GM12873 (cell line): ENCODE results near the gene NKG7.
A peak's percentile ranks its signal among the peaks of the same experiment; 100 is the strongest.

Experiments
- TF ChIP-seq, protein P1 (sequence below): IDR thresholded peaks from 2 replicates; pipeline ENCODE4 v1.5.1; 2012; ENCODE audit warnings: low read depth, mild to moderate bottlenecking, moderate library complexity, low read length, control low read depth; ENCODE audit not compliant: insufficient read depth; ENCODE audit errors: missing control alignments

NKG7 gene

DNA sequence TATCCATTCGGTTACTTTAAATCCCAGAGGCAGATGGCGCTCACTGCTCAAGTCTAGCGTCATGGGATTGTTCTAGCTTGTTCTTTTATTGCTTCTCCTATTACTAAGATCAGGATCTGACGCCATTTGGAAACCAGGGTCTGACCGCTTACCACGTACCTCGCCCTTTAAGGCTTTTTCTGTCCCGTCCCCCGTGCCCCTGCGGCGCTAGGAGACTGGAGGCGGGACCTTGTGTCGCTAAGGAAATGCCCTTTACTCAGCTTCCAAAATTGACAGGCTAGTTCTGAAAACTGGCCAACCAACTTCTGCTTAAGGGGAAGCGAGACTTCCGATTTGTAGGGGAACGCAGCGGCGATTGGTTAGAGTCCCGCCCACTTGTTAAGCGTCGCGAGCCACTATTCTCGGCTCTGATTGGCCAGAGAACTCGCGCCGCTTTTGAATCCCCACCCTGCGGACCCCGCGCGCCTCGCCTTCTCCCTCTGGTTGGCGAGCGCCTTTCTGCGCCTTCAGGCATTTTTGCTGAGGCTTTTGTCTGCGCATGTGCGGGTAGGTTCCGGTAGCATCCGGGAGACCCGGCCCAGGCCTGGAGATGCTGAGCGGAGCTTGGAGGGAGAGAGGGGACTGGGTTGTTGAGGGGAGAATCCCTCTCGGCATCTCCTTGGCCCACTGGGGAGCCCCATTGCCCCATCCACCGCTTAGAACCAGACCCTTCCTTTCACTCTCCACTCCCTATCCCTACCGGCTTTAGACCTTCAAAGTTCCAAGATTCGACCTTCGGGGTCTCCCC is 21.8 kb upstream of the NKG7 start:
- TF ChIP-seq, protein P1, sequence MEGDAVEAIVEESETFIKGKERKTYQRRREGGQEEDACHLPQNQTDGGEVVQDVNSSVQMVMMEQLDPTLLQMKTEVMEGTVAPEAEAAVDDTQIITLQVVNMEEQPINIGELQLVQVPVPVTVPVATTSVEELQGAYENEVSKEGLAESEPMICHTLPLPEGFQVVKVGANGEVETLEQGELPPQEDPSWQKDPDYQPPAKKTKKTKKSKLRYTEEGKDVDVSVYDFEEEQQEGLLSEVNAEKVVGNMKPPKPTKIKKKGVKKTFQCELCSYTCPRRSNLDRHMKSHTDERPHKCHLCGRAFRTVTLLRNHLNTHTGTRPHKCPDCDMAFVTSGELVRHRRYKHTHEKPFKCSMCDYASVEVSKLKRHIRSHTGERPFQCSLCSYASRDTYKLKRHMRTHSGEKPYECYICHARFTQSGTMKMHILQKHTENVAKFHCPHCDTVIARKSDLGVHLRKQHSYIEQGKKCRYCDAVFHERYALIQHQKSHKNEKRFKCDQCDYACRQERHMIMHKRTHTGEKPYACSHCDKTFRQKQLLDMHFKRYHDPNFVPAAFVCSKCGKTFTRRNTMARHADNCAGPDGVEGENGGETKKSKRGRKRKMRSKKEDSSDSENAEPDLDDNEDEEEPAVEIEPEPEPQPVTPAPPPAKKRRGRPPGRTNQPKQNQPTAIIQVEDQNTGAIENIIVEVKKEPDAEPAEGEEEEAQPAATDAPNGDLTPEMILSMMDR = peak; percentile 10

DNA sequence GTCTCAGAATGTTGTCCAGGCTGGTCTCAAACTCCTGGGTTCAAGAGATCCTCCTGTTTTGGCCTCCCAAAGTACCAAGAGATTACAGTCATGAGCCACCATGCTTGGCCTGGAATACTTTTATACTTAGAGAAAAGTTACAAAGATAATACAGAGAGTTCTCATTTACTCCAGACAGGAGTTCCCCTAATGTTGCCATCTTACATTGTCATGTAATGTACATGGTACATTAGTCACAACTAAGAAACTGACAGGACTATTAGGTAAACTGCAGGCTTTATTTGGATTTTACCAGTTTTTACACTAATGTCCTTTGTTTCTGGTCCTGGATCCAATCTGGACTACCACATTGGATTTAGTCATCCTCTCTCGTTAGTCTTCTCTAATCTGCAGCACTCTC is 20.2 kb upstream of the NKG7 start:
- TF ChIP-seq, protein P1 = no peak

DNA sequence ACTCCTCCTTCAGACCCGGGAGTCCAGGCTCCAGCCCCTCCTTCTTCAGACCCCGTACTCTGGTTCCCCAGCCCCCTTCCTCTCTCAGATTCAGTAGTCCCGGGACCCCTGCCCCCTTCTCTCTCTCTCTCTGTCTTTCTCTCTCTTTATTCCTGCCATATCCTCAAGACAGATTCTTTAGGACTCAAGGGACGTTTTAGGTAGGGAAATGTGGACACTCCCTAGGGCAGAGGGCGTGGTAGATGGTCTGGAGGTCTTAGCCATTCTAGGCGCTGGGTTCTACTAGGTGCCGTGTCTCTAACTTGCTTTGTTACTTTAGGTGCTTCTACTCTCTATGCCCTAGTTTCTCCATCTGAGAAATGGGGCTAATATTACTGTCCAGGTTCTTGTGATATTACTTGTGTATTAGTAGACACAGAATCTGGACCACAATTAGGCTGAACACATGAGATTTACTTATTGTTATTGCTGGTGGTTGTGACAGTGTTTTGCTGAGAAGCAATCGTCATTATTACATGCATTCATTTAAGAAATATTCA is 18.7 kb upstream of the NKG7 start:
- TF ChIP-seq, protein P1 = no peak

DNA sequence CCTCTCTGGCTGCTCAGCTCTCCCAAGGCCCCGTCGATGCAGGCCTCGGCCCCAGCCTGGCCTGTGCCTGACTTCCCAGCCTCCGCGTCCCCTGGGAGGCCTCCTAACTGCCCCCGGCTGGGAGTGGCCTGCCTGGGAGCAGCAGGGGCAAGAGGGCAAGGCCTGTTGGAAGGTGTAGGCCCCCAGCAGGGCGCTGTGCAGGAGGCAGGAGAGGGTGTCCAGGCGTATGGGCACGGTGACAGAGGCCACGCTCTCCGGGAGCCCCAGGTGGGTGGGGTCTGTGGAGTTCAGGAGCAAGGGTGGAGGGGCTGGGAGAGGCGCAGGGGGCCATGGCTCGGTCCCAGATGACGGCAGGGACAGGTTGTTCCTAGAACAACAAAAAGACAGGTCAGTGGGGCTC is 16.7 kb upstream of the NKG7 start:
- TF ChIP-seq, protein P1 = no peak

DNA sequence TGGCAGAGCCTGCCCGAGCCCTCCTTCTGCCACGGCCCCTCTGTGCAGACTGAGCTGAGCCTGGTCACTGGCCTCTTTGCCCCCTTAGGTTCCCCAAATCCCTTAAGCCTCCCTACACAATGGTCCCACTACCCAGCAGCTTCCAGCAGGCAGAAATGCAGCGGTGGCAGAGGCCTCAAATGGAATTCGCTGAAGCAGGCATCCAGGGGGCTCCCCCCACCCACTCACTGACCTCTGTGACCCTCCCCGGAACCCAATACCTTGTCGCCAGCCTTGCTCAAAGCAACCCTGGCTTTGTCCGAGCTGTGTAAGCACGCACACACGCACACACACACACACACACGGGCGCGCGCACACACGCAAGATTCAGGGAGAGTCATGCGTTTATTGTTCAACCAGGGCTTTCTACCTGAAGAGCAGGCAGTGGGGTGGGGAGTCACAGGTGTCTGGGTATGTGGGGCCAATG is 15.5 kb upstream of the NKG7 start, which contains the start of gene LIM2:
Gene LIM2, minus strand, starts transcription at position 51 of the 466 bp plus-strand sequence. CDS start 531 bp downstream, outside the sequence.
- TF ChIP-seq, protein P1 = no peak

DNA sequence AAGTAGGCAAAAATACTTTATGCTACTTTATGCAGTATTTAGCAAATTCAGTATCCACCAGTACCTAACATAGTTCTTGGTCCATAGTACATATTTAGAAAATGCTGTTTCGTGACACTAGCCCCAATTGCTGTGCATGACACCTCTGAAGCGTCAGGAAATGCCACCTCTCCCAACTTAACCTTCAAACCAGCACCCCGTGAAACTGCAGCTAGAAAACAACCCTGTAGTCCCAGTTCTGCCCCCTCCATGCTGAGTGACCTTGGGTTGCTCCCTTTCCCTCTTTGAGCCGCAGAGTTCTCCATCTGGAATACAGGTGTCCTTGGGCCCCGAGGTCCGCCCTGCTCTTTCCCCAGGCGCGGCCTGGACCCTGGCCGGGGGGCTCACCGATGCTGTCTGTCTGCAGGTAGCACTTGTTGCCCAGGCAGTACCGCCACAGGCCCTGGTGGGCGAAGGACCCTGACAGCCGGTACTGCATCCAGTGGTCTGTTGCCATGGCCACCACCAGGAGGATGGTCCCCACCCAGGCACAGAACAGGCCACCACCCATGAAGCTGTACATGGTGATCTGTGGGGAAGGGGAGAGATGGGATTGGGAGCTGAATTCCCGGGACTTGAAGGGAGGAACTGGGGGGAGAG is 14.5 kb upstream of the NKG7 start:
- TF ChIP-seq, protein P1 = no peak

DNA sequence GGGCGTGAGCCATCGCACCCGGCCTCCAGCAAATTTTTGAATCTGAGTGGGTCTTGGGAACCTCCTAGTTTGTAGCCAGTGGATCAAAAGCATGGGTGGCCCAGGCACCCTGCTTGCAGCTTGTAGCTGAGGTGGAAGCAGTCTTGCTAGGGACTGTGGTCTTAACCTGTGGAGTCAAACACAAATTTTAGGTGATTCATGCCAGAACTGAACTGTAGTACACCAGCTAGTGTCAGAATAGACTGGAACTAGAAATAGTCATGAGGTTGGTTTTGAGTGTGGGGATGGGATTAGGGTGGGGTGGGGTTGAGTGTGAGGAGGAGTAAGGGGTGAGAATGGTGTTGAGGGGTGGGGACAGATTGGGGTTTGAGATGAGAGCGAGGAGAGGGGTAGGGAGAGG is 9.6 kb upstream of the NKG7 start:
- TF ChIP-seq, protein P1 = no peak
